Smooth muscle cell (in vitro differentiated cells): ENCODE results near the gene NCOA1. TPM values are rescaled to one million over a fixed set of nuclear protein-coding genes. Genes with fewer than 3 reads are reported as not detected.

ENCODE experiments used
- DNase-seq: peaks from one replicate; lab custom pipeline; 2025; ENCODE audit not compliant: unreplicated experiment; lab: John Stamatoyannopoulos, UW
- H2AFZ ChIP-seq: fragments of 200-600 bp; sonication (generic); 2 replicates; pipeline ENCODE4 v1.6.0; 2016; ENCODE audit warnings: antibody characterized with exemption, low read depth, mild to moderate bottlenecking
- H3F3A ChIP-seq: fragments of 200-600 bp; sonication (generic); 2 replicates; pipeline ENCODE4 v1.6.0; 2017; ENCODE audit warnings: antibody characterized with exemption, low read depth
- H3K27ac ChIP-seq: fragments of 200-600 bp; sonication (generic); 2 replicates; pipeline ENCODE4 v1.5.1; 2016; ENCODE audit warnings: low read depth, mild to moderate bottlenecking
- H3K27me3 ChIP-seq: fragments of 200-600 bp; sonication (generic); 2 replicates; pipeline ENCODE4 v1.6.1; 2016; ENCODE audit warnings: low read depth, mild to moderate bottlenecking
- H3K36me3 ChIP-seq: fragments of 200-600 bp; sonication (generic); 2 replicates; pipeline ENCODE4 v1.5.1; 2016; ENCODE audit warnings: low read depth
- H3K4me1 ChIP-seq: fragments of 200-600 bp; sonication (generic); 2 replicates; pipeline ENCODE4 v1.5.1; 2016; ENCODE audit warnings: low read depth
- H3K4me2 ChIP-seq: fragments of 200-600 bp; sonication (generic); 2 replicates; pipeline ENCODE4 v1.6.0; 2016; ENCODE audit warnings: mild to moderate bottlenecking
- H3K4me3 ChIP-seq: fragments of 200-600 bp; sonication (generic); 2 replicates; pipeline ENCODE4 v1.5.1; 2016; ENCODE audit warnings: mild to moderate bottlenecking
- H3K79me2 ChIP-seq: fragments of 200-600 bp; sonication (generic); 2 replicates; pipeline ENCODE4 v1.6.0; 2016; ENCODE audit warnings: low read depth, mild to moderate bottlenecking
- H3K9ac ChIP-seq: fragments of 200-600 bp; sonication (generic); 2 replicates; pipeline ENCODE4 v1.6.0; 2016; ENCODE audit warnings: low read depth
- H3K9me3 ChIP-seq: fragments of 200-600 bp; sonication (generic); replicated peaks from 2 replicates; pipeline ENCODE4 v1.5.1; 2016; ENCODE audit warnings: low read depth
- H4K20me1 ChIP-seq: fragments of 200-600 bp; sonication (generic); 2 replicates; pipeline ENCODE4 v1.6.0; 2016; ENCODE audit warnings: low read depth
- CTCF ChIP-seq: fragments of 200-600 bp; sonication (generic); IDR thresholded peaks from 2 replicates; pipeline ENCODE4 v1.5.1; 2017; ENCODE audit warnings: borderline replicate concordance, mild to moderate bottlenecking, antibody characterized with exemption; ENCODE audit not compliant: insufficient read depth, poor library complexity, severe bottlenecking
- WGBS: methylation state at CpG from one replicate; pipeline ENCODE4 v1.1.7; 2016; ENCODE audit warnings: low lambda C conversion rate; 5-methylcytosine and 5-hydroxymethylcytosine counted together
- polyA plus RNA-seq: library from polyadenylated mRNA; unstranded; fragments of >200 nt; fragmentation: Nextera tagmentation; extraction: Ambion mirVana; gene quantifications from 2 replicates; pipeline ENCODE4 v1.2.1, GENCODE V29; 2016
- total RNA-seq: library from RNA; depleted of rRNA; stranded (reverse); fragments of >200 nt; gene quantifications from 2 replicates; pipeline ENCODE4 v1.2.3, GENCODE V29; 2014

The NCOA1 gene
- total and polyA plus RNA-seq, 2 experiments from 2014 or later = 8.5 to 21.0 TPM

DNA sequence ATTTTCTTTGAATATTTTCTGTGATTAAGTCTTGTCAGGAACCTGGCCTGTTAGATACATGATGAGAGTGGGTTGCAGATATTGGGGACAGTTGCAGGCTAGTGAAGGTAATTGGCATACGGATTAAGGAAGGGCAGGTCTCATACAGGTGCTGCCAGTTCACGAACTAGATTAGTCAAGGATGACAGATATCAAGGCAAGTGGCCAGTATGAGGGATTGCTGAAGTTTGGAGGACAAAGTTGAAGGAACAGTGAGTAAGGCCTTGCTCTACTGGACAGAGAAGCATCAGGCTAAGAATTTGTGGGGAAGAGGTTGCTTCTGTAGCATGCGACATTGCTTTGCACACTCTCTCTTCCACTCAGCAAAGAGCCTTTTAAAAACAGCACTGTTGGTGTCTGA lies 12.8 kb upstream of the NCOA1 start:
- no peak overlapping the region for H3K9ac ChIP-seq
- no peaks in the 10 kb centered on the region for H3K9me3 ChIP-seq
- H3K79me2 ChIP-seq = no peaks in the 10 kb centered on the region
- no peak overlapping the region for H2AFZ ChIP-seq
- no peak for DNase-seq
- no peak for TF ChIP-seq CTCF
- H4K20me1 ChIP-seq = no peaks in the 10 kb centered on the region
- no peaks in the 10 kb centered on the region for H3K36me3 ChIP-seq
- H3K4me1 ChIP-seq = no peaks in the 10 kb centered on the region
- H3K27ac ChIP-seq = no peak overlapping the region
- H3F3A ChIP-seq = no peaks in the 10 kb centered on the region
- H3K27me3 ChIP-seq = no peaks in the 10 kb centered on the region
- H3K4me3 ChIP-seq = no peak overlapping the region
- WGBS = 93% methylated on average over 3 of the region's 3 CpGs
- H3K4me2 ChIP-seq = no peak overlapping the region

DNA sequence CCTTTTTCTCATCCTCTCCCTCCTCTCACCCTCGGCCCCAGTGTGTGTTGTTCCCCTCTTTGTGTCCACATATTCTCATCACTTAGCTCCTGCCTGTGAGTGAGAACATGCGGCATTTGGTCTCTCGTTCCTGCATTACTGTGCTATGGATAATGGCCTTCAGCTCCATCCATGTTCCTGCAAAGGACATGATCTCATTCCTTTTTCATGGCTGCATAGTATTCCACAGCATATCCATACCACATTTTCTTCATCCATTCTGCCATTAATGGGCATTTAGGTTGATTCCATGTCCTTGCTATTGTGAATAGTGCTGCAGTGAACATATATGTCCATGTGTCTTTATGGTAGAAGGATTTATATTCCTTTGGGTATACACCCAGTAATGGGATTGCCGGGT lies 10.8 kb upstream of the NCOA1 start:
- no peak overlapping the region for H3K4me2 ChIP-seq
- no peak for DNase-seq
- H3K4me3 ChIP-seq = no peak overlapping the region
- TF ChIP-seq CTCF = no peak
- no peaks in the 10 kb centered on the region for H3K79me2 ChIP-seq
- H3K9ac ChIP-seq = no peak overlapping the region
- H4K20me1 ChIP-seq = no peaks in the 10 kb centered on the region
- no peaks in the 10 kb centered on the region for H3F3A ChIP-seq
- no peaks in the 10 kb centered on the region for H3K9me3 ChIP-seq
- H3K27me3 ChIP-seq = no peaks in the 10 kb centered on the region
- whole genome bisulfite sequencing = 96% methylated on average over 4 of the region's 4 CpGs
- H2AFZ ChIP-seq = no peak overlapping the region
- H3K36me3 ChIP-seq = no peaks in the 10 kb centered on the region
- no peaks in the 10 kb centered on the region for H3K4me1 ChIP-seq
- no peak overlapping the region for H3K27ac ChIP-seq

GRCh38 chr2:24482251-24482971 lies 8.6 kb upstream of the NCOA1 start:
- DNase-seq = no peak
- no peak overlapping the region for H3K9ac ChIP-seq
- 89% methylated on average over 5 of the region's 5 CpGs for WGBS

More at GRCh38 chr2:24482251-24482971, 8.6 kb upstream of the NCOA1 start:
- H3K27ac ChIP-seq = no peak overlapping the region
- H3K36me3 ChIP-seq = no peaks in the 10 kb centered on the region
- H3K79me2 ChIP-seq = no peaks in the 10 kb centered on the region
- H2AFZ ChIP-seq = no peak overlapping the region
- TF ChIP-seq CTCF = no peak
- H3K4me3 ChIP-seq = no peak overlapping the region
- no peaks in the 10 kb centered on the region for H3K9me3 ChIP-seq
- H3K4me1 ChIP-seq = no peaks in the 10 kb centered on the region
- no peak overlapping the region for H3K4me2 ChIP-seq
- no peaks in the 10 kb centered on the region for H3F3A ChIP-seq
- no peaks in the 10 kb centered on the region for H4K20me1 ChIP-seq
- H3K27me3 ChIP-seq = no peaks in the 10 kb centered on the region
